Stimulated activated CD8-positive, alpha-beta memory T cell treated with anti-CD3 and anti-CD28 coated beads, Interleukin-4, amount 100 ng/mL, for 1 hour (primary cell): ENCODE data around the gene UCK2.

Experiments
- DNase-seq, 2 donors: peaks; one replicate each; pipeline ENCODE4 v3.0.0-alpha.2; 2020; ENCODE audit warnings: low read depth in 2 of 2, low spot score in 1 of 2

UCK2 gene

DNA sequence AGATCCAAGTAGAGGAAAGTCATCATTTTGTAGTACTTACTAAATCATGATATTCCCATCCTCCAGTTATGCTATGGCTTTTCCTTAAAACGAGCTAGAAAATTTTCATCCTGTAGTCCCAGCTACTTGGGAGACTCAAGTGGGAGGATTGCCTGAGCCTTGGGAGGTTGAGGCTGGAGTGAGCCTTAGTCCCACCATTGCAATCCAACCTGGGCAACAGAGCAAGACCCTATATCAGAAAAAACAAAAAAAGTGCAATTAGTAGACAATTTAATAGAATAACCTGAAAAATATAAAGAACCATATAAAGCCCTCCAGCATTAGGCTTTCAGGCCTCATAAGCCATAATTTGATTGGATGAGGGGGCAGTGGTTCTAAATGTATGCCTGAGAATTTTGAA lies 6.8 kb downstream of the UCK2 start:
- DNase-seq, result no peak

DNA sequence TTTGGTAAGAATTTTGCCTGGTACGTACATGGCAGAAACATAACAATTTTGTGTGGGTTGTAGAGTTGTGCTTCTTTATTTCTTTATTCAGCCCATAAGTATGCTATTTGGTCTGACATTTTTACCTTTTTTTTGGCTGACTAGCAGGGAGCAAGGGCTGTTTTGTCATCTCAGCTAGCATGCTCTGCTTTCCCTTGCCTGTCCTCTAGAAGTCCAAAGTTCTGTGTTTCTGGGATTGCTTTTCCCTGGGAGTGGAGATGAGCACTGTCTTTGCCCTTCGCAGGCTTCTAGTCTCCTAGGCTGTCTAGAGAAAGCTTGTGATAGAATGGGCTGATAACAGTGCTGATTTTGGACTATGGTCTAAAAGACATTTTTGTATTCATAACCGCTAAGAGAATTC lies 7.5 kb downstream of the UCK2 start:
- no peak for DNase-seq

DNA sequence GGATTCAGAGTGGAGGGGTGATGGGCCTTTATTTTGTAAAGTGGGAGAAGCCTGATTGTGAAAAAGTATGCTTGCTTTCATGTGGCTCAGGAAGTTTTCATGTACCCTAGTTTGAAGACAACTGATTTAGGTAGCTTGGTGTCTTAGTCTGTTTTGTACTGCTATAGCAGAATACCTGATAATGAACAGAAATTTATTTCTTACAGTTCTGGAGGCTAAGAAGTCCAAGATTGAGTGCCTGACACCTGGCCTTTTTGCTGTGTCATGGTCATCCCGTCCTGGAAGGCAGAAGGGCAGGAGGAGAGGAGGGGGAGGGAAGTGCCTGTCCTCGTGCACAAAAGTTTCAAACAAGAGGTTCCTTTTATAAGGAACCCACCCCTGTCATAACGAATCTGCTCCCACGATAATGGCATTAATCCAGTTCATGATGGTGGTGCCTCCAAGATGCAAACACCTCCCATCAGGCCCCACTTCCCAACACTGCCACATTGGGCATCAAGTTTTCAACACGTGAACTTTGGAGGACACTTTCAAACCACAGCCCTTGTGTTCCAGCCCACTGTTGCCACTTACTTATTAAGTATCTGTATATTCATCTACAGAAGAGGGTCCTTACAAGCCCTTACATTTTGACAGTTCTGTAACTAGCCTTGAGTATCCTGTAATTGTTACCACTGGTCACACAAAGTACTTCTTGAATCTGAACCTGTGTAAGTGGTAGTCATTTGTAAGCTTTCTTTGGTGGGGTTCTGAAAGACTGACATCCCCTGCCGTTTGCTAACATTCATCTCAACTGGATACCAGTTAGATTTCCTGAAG lies 9.5 kb downstream of the UCK2 start:
- DNase-seq, result no peak

DNA sequence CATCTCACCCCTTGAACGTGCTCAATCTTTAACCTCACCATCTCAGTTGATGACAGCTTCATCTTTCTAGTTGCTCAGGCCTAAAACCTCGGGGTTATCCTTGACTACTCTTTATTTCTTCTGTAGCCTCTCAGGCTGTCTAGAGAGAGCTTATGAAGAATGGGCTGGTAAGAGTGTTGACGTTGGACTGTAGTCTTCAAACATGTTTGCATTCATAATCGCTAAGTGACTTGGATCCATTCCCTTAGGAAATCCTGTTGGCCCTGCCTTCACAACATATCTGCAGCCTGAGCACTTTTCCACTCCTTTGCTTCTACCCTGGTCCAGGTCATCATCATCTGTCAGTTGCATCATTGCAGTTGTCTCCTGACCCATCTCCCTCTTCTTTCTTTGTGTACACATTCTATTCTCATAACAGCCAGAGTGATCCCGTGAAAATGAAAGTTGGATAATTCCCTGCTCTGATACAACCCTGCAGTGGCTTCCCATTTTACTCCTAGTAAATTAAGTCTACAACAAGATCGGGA lies 10.5 kb downstream of the UCK2 start:
- DNase-seq, result no peak

DNA sequence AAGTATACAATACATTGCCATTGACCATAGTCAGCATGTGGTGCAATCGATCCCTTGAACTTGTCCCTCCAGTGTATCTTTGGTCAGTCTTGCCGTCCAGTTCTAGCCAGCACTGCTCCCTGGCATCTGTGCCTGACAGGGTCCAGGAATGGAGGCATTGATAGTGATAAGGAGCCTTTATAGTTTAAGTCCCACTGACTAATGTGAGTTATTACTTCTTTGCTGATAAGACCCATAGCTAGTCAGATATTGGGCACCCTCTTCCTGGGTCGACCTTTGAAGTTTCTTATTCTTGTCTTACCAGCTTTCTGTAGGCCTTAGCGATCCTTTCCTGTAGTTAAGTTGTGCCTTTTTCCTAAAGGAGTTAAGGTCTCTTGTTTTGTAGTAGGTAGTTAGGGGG lies 13.0 kb downstream of the UCK2 start:
- DNase-seq, result no peak

DNA sequence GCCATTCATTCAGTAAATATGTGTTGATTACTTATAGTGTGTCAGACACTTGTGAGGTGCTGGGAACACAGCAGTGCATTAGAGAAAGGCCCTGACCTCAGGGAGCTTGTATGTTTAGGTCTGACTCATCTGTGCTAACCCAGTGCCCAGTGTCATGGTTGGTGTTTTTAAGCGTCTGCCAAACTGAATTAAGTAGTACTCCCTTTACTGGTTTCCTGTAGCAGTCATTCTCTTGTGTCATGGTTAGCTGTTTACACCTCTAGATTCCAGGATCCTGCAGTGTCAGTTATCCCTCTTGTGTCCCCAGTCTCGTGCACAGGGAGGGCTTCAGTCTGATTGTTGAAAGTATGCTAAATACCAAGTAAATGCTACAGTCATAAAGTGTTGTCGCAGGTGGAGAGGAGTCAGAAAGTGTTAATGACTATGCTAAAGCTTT lies 14.2 kb downstream of the UCK2 start:
- no peak for DNase-seq

DNA sequence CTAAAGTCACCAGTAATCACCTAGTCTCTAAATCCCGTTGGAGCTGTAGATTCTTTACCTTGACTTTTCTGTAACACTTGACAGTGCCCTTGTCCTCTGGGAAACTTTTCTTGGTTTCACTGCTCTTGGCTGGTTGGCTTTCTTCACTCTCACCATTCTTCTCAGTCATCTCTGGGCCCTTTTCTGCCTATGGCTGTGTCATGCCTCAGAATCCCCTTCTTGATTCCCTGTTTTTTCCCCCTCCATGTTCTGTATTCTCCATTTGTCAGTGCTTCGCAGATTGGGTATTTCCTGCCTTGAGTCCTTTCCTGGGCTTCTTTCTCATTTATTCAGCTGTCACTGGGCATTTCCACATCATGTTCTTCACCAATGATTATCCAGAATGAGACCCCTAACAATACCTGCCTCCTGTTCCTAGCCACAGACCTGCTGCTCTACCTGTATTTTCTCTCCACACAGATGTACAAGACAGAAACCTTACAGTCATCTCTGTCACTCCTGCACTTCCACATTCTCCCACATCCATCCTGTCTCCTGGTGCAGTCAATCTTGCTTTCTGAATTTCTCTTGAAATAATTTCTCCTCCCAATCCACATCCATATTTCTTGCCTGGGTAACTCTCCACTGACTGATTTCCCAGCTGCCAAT lies 14.7 kb downstream of the UCK2 start:
- no peak for DNase-seq

DNA sequence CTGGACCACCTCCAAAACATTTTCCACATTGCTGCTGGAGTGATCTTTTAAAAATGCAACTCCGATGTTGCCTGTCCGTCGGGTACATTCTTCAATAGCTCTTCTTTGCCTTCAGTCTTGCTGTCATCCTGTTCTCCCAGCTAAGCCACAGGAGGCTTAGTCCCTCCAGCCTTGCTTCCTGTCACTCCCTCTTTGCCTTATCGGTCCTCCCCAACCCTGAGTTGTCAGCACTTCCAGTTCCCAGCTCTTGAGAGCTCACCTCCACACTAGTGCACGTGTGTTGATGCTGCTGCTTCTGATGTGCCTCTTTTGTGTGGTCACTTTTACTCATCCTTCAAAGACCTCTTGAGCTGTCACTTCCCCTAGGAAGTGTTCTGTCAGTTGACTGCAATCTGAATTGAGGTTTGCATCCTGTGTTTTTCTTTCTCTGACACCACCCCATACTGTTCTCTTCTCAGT lies 15.3 kb downstream of the UCK2 start:
- no peak for DNase-seq

DNA sequence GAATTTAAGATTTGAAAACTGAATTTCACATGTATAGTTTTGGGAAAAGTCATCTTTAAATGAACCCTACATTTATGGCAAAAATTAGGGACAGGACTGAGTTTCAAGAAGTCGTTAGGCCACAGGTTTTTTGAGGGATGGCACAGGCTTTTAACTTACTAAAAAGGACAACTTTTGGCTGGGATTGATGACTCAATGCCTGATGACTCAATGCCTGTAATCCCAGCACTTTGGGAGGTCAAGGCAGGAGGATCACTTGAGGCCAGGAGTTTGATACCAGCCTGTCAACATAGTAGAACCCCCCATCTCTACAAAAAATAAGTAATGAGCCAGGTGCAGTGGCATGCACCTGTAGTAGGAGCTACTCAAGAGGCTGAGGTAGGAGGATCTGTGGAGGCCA lies 15.9 kb downstream of the UCK2 start:
- DNase-seq, result no peak

DNA sequence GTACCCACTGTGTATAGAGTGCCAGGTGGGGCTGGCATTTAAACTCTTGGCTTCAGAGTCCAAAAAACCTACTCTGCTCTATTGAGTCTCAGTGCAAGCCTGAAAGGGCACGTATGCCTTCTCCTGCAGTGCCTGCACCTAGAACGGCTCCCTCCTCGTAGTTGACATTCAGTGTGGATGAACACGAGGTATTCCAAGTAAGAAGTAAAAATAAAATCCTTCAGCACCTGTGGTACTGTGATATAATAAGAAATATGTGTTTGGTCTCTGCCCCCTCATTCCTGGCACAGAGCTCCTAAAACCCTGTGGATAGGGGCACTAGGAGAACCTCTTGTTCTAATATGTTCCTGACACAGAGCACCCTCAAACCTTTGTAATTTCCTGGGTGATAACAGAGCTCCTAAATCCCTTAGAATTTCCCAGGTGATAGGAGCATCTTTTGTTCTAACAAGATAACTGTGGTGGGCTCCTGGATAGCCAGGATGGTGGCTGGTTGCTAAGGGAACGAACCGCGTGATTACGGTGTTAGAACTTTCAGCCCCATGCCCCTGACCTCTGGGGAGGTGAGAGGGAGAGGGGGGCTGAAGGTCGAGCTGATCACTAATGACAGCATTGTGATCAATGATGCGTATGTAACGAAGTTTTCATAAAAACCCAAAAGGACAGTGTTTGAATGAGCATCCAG lies 16.8 kb downstream of the UCK2 start:
- no peak for DNase-seq

DNA sequence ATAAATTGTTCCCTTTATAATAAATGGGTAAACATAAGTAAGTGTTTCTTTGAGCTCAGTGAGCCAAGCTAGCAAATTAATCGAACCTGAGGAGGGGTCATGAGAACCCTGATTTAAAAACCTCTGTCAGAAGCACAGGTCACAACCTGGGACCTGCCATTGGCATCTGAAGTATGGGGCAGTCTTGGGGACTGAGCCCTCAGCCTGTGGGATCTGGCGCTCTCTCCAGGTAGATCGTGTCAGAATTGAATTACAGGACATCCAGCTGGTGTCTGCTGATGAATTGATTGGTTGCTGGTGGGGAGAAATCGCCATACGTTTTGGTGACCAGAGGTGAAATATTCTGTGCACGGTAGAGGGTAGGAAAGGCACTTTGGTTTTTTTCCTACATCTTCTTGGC lies 17.5 kb downstream of the UCK2 start:
- no peak for DNase-seq

DNA sequence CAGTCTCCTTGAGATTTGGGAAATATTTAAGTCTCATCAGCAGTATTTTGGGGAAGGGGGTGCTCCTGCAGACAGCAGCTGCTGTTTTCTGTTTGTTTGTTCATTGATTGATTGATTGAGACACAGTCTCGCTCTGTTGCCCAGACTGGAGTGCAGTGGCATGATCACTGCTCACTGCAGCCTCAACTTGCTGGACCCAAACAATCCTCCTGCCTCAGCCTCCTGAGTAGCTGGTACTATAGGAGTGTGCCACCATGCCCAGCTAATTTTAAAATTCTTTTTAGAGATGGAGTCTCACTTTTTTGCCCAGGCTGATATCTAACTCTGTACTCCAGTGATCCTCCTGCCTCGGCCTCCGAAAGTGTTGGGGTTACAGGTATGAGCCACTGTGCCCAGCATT lies 18.2 kb downstream of the UCK2 start:
- DNase-seq, result no peak

DNA sequence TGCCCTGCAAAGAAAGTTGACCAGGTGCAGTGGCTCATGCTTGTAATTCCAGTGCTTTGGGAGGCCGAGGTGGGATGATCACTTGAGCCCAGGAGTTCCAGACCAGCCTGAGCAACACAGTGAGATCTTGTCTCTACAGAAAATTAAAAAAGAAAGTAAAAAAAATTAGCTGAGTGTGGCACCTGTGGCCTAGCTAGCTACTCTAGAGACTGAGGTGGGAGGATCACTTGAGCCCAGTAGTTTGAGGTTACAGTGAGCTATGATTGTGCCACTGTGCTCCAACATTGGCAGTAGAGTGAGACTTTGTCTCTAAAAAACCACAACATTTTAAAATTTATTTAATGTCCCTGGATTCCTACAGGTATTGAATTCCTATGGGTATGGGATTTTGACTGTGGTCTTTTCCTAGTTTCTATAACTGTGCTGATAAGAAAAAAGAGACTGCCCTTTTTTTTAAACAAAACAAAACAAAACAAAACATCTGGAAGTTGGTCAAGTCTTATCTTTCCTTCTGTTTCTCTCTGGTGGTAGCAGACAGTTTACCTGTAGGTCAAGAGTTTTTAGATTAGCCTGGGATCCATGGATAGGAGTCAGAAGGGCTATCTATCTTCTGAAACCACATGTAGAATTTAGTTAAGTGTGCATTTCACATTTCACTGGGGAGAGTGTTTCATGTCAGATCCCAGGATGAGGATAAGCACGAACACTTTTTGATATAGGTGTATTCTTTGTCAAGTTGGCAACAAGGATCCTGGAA lies 18.8 kb downstream of the UCK2 start:
- DNase-seq, result no peak

DNA sequence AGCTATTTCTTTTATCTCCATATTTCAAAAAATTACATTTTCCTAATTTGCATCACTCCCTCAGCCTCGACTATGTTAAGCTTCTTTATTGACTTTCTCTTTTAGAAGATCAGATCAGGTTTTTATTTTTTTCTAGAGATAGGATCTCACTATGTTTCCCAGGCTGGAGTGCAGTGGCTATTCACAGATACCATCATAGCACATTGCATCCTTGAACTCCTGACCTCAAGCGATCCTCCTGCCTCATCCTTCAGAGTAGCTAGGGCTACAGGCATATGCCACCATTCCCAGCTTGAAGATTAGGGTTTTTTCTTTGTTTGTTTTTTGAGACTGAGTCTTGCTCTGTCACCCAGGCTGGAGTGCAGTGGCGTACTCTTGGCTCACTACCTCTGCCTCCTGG lies 20.1 kb downstream of the UCK2 start:
- no peak for DNase-seq

DNA sequence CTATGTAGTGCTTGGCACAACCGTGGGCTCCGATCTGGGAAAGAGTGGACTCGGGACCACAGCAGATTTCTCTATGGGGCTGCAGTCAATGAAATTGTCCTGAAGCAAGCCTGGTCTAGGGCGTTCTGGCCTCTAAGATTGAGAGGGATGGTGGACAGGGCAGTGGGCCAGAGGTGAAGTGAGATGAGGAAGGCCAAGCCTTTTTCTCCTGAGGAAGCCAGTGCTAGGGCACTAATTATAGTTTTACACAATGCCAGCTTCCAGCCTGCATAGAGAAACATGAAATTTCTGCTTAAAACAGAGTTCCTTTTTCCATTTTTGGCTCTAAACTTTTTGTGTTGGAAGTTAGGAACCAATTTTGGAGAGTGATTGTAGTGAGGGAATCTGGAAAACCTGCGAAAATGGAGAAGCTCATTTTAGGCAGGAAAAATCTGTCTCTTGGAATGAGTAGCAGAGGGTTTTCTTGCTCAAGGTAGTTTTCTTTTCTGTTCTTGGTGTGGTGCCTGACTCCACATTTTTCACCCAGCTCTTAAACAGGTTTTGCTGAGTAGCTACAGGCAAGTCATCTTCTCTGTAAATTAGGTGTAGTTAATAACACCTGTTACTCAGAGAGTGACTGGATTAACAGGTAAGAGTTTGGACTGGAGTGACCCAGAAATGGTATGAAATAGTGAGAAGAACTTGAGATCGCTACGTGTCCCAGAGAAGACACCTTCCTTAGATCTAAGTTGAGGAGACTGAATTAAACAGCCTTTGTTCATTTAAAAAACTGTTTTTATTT lies 22.1 kb downstream of the UCK2 start:
- no peak for DNase-seq

DNA sequence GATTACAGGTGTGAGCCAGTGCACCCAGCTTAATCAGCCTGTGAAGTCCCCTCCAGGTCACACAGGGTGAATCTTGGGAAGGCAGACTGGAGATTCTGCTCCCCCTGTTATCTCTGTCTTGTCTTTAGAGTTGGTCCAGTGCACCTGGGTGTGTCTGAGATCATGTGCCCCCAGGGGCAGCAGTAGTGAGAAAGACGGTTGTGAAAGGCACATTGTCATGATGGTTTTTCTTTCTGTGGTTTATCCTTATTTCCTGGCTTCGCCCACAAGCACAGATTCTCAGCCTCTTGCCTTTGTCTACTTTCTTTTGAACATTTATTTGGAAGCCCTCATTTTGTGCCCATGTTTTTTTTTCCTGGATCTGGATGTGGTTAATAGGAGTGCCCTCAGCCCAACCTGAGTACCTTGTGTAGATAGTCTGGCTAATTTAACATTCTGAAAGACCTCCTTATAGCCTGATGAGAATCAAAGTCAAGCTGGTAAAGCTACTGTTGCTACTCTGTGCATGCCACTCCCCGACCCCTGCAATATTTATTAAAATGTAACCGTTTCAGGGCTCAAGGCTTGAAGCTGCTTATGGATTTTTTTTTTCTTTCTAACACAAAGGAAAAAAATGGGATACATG lies 23.7 kb downstream of the UCK2 start:
- no peak for DNase-seq

DNA sequence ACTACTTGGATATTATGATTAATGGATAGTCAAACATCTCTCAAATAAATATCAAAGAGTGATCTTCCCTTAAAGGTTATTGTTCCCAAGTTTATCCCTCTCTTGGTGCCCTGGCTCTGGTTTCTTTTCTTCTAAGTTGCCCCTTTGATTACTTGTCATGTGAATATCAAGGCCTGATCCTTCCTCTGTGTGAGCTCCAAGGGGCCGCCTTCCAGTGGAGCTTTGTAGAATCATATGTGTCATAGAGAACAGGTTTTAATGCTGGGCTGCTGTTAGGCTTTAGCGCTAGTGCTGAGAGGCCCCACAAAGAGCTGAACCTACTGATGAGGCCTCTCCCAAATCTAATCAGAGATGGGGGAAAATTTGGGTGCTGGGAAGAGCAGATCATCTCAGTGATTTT lies 25.5 kb downstream of the UCK2 start:
- no peak for DNase-seq

DNA sequence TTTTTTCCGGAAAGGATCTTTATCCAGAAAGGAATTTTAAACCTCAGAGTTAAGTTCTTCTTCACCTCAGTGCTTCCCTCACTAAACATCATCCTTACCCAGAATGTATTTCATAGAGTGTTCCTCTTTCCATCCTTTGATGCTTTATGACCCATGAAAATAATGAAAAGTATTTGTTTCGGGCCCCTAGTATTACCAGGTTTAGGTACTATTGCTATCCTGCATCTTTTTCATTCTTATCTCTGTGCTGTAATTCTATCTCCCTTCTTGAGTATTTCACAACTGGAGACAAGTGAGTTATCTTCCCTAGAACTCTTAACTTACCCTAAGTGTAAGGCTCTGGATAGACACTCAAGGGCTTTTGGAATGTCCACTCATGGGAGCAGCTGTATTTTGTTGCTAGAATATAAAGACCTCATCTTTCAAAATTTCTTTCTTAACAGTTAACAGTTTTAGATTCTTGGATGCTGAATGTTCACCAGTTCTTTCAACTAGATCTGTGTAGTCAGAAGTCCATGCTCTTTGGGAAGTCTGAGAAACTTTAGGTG lies 26.2 kb downstream of the UCK2 start:
- no peak for DNase-seq

DNA sequence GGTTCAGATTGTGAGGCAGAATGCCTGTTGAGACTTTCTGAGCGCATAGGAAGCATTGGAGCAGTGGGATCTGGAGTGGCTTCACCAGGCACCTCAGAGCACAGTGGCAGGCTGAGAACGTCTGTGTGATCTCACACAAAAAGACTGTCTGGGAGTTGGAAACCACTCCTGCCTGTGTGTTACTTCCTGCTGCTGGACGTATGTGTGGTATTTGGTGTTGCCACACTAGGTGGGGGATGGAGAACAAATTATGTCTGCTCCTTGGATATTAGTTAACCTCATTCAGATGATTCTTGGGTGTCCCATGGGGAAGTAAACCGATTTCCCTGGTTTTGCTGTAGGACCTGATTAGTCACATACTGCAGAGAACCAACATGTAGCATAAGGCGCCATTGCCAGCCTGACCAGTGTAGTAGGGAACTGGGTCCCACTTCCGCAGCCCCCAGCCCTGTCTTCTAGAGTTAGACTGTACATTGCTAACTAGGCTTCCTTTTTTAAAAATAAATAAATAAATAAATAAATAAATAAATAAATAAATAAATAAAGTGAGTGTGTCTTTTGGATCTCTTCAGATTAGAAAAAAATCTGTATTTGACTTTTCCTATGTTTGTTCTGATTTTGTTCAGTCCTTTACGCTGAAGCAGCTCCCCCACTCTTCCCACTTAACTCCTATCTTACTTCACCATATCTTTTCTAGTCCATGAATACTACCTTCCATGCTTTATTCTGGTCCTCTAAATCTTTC lies 26.9 kb downstream of the UCK2 start:
- DNase-seq, result no peak
